Breast epithelium (tissue), 3 donors: ENCODE results near the gene HS6ST3.

Experiments
- CTCF ChIP-seq, 3 donors: fragments of 450-650 bp; IDR thresholded peaks; one replicate each; pipeline ENCODE4 v1.5.1; 2016 to 2017; ENCODE audit warnings: antibody characterized with exemption in 3 of 3, mild to moderate bottlenecking in 3 of 3, moderate library complexity in 3 of 3
- POLR2AphosphoS5 ChIP-seq, 3 donors: sonication (generic); formaldehyde crosslinking; IDR thresholded peaks; one replicate each; pipeline ENCODE4 v1.6.1; 2017; ENCODE audit warnings: antibody characterized with exemption in 3 of 3

- no peak for TF ChIP-seq CTCF (IDR thresholded peaks at IDR 0.05)
- no peak for TF ChIP-seq POLR2AphosphoS5 (IDR thresholded peaks at IDR 0.05)
These were observed 128.6 kb downstream of the HS6ST3 start for GRCh38 chr13:96218475-96218874.
